AG09309 (cell line): Measurements from ENCODE around the gene VRK1.
"Not testable (repeated sequence)": the region's sequence is repeated elsewhere in the genome, so short reads cannot be mapped to it uniquely, and the experiment has no call there.

ENCODE experiments used
- DNase-seq: peaks from one replicate; pipeline ENCODE4 v3.0.0-alpha.2; 2010; ENCODE audit warnings: low read depth
- H3K4me3 ChIP-seq: 2 replicates; pipeline ENCODE4 v1.5.1; 2011; ENCODE audit warnings: mild to moderate bottlenecking, low read depth, low read length, moderate library complexity; ENCODE audit not compliant: control insufficient read depth
- CTCF ChIP-seq: IDR thresholded peaks from 2 replicates; pipeline ENCODE4 v1.5.1; 2011; ENCODE audit warnings: mild to moderate bottlenecking, low read depth, low read length, inconsistent platforms; ENCODE audit not compliant: insufficient read depth, control insufficient read depth; ENCODE audit errors: missing control alignments

Gene VRK1

GRCh38 chr14:96876747-96877146, 79.6 kb downstream of the VRK1 start:
- DNase-seq: no peak
- no peak for TF ChIP-seq CTCF
- no peak overlapping the region for H3K4me3 ChIP-seq

GRCh38 chr14:96881713-96882112, 84.5 kb downstream of the VRK1 start:
- no peak for DNase-seq
- no peak for TF ChIP-seq CTCF

GRCh38 chr14:96883974-96884373, 86.8 kb downstream of the VRK1 start:
- H3K4me3 ChIP-seq, DNase-seq: not testable (repeated sequence)

More at GRCh38 chr14:96881713-96882112, 84.5 kb downstream of the VRK1 start:
- H3K4me3 ChIP-seq: no peak overlapping the region

GRCh38 chr14:96888158-96888557, 91.0 kb downstream of the VRK1 start:
- no peak overlapping the region for H3K4me3 ChIP-seq
- TF ChIP-seq CTCF: no peak
- no peak for DNase-seq

GRCh38 chr14:96888593-96888992, 91.4 kb downstream of the VRK1 start:
- no peak for DNase-seq
- H3K4me3 ChIP-seq: no peak overlapping the region
- TF ChIP-seq CTCF: no peak

GRCh38 chr14:96889091-96889490, 91.9 kb downstream of the VRK1 start:
- TF ChIP-seq CTCF: no peak
- no peak for DNase-seq
- no peak overlapping the region for H3K4me3 ChIP-seq

- TF ChIP-seq CTCF: no peak
- no peak for DNase-seq
- H3K4me3 ChIP-seq: no peak overlapping the region
These were observed 96.9 kb downstream of the VRK1 start for GRCh38 chr14:96893966-96894622.
